HG02943 (cell line): ENCODE results near the gene IMMP2L.

Experiments used
- ATAC-seq: cut with Tn5 transposase; IDR thresholded peaks from one replicate; pipeline ENCODE4 v1.9.1; 2021; ENCODE audit warnings: mild to moderate bottlenecking, low read depth, moderate library complexity; ENCODE audit not compliant: unreplicated experiment

Gene IMMP2L

DNA sequence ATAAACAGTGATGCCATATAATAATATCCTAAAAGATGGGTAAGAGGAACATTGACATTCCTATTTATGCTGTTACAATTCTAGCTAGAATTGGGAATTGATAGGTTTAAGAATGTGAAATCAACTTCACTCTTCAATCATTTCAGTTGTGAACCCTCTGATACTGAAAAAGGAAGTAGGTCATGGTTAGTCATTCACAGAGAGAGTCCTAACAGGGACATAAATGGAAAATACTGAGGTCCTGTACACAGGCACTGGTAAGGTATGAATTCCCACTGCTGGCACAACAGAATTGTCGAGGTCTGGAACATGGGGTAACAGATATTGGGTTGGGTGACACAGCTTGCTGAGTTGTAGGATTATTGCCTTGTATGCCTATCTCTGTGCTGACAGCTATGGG lies 760.8 kb downstream of the IMMP2L start:
- ATAC-seq = peak; percentile 66

DNA sequence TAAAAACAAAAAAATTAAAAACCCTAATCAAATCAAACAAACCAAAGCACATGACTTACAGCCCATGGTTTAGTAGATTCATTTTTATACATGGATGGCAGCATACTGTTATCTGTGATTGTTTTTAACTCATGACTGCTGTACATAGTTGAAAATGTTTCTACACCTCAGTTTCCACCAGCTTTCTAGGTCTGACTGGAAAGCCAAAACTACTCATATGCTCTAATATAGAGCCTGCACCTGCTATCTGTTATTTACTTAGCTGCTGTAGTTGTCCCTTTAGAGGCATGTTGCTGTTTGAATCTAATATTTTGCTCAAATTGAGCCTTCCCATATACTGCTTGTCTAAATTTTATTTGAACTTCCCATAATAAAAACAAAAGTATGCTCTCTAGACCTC lies 761.3 kb downstream of the IMMP2L start:
- no peak for ATAC-seq

DNA sequence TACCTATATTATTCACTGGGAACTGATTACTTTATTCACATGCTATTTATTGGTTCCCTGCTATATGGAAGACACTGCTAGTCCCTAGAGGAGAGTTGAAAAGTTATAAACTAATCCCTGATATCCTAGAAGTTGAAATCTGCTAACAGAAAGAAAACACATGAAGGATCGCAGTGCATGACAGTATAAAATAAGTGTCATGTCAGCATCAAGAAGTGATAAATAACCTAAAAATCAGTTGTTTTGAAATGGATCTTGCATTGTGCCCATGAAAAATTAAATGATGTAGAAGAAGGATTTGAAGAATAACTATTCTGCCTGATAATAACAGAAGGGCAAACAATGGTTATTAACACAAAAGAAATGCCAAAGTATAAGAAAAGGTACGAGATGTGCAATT lies 764.6 kb downstream of the IMMP2L start:
- no peak for ATAC-seq

DNA sequence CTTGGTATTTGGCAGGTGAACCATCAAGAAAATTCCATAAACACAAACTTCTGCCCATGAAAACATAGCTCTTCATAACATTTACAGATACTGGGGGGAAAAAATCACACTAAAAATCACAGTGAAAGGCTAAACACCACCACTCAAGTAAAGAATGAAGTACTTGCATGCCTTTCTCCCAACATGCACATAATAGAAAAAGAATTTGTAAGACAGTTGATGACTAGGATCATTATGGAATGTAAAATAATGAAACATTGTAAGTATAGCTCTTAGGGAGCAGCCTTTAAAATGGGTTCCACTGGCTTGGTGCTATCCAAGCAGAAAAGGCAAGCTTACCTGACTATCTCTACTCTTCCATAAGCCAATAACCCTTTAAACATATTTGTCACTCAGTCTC lies 771.3 kb downstream of the IMMP2L start:
- no peak for ATAC-seq

DNA sequence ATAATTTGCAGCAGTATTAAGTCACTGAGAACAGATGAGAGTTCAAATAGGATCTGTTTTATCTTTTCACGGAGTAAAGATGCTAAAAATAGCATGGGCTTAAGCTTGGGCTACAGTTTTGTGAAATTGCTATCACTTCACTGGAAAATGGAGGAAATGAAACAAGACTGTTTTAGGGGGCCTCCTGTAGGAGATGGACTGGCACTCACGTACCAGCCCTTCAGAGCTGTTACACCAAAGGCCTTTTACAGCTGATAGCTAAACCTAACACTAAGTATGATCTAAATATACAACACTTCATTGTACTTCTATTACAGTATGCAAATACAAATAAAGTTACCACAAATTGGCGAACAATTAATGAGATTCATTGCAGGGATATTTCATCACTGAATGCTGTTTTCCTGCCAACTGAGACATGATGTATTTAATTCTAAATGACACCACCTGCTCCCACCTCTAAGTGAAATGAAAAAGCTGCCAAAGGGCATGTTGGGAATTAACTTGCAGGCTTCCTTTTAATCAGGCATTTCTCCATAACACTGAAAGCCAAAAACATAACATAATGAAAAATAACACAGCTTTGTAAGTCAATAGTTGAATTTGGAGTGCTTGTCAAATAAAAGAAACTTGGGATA lies 775.8 kb downstream of the IMMP2L start:
- ATAC-seq = no peak

DNA sequence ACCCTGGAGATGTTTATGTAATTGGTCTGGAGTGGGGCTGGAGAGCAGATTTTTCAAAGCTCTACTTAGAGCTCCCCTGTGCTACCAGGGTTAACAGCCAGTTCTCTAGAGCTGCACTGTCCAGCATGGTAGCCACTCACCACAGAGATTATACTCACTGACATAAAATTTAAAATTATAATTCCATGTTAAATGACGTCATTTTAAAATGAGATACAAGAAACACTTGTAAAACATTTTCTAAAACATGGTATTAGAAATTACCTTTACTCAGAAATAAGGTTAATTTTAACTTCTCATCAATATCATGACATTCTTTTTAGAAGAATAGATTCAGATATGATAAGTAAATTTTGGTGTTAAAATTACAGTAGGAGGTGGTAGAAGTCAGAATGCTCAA lies 777.5 kb downstream of the IMMP2L start:
- ATAC-seq = no peak

DNA sequence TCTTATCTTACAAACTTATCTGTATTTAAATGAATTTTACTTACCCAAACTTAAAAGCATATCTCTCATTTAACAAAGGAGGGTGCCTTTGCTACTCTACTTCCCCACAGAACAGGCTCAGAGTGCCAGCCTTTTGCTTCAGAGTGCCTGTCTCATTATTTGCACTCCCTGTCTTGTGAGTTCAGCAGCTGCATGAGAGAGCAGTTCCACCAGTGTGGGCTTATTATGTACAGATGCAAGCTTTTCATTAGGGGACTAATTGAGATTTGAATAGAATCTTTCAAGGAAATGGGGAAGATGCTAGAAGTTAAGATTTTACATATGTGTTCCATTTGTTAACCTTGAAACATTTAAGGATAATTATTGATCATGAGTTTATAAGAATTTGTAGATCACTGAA lies 781.6 kb downstream of the IMMP2L start:
- ATAC-seq = no peak

DNA sequence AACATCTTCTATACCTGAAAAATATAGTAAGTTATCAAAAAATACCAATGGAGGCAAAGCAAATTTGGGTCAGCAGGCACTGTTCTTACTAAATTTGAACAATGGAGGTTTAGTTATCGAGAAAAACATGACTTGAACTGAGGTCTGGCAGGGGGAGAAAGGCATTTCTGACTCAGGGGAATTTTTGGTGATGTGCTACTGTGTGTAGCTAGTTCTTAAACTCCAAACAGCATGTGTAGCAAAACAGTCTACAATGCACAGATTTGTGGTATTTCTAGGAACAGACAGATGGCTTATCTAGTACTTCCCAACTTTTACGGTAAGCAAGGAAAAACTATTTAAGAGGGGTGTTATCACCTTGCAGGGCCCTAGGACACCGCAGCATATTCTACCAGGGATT lies 783.0 kb downstream of the IMMP2L start:
- no peak for ATAC-seq

DNA sequence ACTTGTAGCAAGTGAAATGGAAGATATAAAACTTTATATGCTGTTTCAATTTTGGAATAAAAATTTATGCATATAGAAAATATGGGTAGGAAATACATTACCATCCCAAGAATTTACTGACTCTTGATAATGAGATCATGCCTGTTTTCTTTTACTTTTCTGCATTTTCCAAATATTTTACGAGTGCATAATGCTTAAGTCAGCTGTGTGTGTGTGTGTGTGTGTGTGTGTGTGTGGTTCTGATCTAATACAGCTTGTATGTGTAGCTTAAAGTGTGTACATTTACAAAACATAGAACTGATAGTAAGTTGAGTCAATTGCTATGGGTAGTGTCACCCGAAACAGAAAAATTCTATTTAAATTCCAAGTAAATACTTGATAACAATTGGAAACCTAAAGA lies 787.2 kb downstream of the IMMP2L start:
- ATAC-seq = no peak

DNA sequence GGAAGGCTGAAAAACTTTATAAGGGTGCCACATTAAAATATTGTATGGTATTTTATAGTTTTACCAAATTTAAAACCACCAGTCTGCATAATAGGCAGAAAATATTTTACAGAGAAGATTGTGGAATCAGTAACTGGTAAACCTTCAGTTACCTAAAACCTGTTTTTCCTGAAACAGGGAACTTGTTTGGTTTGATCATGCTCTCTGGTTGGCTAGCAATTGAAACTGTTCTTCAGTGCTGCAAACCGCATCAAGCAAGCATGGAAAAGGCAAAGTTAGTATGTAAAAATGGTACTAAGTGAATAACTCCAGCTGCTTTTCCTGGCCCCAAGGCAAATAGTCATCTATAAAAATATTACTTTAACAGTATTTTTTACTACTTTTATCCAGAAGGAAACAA lies 788.2 kb downstream of the IMMP2L start:
- ATAC-seq = no peak

DNA sequence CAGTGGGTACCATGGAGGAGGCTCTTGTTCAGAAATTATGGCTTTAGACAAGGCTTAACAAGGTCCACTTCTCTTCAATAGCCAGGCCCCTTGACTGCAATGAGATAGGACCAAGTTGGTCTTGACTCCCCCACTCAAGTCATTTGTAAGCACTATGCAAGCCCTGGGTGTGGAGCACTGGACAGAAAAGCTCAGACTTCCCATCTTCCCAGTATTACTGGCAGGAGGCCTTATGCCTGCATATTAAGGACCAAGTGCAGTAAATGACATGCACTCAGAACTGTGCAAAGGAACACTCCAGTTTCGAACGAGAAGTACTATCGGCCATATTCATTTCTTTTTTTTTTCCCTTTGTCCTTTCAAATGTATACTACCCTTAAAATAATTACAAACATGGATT lies 789.7 kb downstream of the IMMP2L start:
- ATAC-seq = no peak

DNA sequence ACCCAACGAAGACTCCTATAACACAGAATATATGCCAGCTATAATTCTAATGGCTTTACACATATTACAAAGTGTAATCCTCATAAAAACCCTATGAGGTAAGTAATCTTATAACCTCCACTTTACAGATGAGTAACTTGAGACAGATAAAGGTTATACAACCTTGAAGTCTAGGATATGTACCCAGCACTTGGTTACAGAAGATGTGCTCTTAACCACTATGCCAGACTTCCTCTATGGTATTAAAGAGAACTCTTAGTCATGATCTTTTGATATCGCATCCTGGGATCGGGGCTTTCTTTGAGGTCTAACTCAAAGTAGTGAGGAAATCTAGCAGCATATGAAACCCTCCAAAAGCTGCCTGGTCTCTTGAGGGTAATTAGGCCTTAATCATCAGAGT lies 790.6 kb downstream of the IMMP2L start:
- no peak for ATAC-seq

DNA sequence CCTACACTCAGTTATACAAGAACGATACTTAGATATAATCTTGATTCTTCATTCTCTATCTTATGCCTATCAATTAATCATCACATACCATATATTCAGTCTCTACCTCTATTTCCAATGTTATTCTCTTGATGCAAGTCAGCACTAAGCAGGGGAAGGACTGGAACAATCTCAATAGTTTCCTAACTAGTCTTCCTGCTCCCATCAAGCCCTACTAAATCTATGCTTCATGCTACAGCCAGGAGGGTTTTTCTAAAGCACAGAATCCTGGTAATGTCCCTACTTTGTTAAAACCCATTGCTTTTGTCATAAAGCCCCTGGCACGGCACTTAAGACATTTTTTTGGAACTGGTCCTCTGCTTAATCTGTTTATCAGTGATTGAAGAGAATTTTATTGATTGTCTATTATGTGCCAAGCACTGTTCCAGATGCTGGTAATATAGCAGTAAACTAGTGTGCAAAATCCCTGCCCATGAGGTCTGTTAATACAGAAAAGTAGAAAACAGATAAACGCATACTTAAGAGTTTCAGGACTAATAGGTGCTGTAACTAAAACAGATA lies 794.7 kb downstream of the IMMP2L start:
- no peak for ATAC-seq

DNA sequence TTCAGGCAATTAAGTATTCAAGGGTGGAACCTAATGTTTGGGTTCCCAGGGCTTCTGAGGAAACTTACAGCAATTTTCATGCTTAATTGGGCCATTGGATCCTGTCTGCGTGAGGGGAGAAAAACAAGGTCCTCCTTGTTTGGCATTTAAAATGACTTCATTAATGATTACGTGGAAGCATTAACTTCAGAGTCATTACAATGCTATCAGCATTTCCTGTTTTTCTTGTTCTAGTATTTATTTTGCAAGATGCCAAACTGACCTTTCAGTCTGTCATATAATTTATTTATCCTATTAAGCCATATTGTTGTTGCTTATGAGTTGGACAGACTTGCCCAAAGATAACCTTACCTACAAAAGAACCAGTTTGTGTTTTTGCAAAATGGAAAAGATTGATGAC lies 795.4 kb downstream of the IMMP2L start:
- ATAC-seq = no peak

DNA sequence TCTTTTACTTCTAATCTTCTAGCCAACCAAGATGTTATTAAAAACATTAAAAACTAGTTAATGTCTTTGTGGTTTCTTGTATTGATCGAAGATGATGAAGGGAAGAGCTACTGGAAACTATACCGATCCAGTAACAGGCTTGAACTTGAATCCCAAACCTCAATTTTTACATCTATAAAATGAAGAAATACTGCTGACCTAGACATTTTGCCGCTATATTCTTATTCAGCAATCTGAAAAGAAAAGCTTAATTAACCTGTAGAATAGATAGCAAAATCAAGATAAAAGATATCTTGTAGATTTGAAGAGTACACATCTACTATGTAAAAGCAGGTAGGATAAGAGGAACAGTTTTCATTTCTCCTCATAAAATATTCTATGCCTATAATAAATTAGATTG lies 797.4 kb downstream of the IMMP2L start:
- ATAC-seq = no peak

DNA sequence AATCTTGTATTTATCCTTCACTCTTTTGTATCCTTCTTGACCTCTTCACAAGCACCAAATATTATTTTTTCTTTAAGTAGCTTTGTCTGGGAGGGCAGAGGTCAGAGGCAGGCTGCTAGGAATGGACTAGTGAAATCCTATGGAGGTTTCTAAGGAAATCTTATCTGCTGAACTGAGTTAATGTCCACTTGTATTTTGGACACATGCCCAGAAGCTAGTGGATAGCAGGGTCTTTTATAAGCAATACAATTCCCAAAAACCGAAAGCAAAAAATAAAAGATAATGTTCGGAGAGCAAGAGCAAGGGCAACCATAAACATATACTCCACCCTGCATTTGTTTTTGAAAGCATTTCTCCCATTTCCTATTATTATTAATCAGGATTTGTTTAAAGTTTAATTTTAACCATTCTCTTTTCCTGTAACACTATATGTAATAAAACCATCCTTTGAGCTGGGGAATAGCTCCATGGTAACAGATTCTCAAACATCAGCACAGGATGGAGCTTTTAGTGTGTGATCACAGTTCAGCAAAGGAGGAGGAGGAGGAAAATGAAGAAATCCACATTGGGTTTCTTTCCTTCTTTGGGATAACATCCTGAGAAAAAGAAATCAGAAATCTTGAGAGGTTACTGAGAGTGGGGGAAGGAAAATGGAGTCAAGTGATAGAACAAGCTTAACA lies 799.6 kb downstream of the IMMP2L start:
- no peak for ATAC-seq

DNA sequence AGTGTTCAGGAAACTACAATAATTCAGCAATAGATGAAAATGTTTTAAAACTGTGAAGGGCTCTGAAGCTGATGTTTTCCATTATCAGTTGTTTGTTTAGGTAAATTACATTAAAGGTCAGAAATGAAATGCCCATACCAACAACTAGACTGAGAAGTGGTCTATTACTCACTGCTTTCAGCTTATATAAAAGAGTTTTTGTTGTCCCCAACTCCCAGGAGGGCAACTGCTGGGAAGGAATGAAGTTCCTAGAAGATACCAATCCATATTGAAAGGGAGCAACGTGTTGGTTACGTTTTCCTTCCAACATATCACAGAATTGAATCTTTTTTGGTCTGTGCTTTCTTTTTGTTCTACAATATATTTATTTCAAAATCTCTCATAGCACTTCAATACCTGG lies 802.0 kb downstream of the IMMP2L start:
- ATAC-seq = no peak

DNA sequence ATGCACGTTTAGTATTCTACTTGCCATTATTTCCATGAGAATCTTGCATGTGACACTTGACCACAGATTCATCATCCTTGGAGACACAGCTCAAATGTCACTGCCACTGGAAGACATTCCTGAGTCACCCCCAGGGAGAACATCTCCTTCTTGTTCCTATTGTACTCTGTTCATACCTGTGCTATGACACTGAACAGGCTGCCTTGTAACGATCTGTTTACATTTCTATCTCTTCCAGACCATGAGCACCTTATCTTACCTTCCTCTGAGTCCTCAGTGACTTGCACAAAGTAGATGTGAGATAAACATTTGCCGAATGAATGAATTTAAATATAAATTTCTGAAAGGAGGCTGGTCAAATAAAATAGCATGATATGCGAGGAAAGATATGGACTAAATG lies 803.2 kb downstream of the IMMP2L start:
- no peak for ATAC-seq

DNA sequence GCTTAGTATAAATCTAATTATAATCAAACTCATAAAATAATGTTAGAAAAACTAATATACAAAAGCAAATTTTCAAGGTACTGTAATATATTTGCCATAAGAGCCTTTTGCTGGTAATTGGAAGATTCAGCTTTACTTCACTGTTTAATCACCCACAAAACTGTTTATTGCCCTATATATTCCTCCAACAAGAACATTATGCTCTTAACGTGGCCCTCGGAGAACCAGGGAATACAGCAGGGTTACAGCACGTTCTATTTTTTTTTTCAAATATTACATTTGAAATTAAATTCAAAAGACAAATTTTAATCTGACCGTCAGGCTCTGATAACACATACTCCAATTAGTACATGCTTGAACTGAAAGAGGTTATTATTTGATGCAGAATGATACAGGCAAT lies 807.6 kb downstream of the IMMP2L start:
- ATAC-seq = no peak

DNA sequence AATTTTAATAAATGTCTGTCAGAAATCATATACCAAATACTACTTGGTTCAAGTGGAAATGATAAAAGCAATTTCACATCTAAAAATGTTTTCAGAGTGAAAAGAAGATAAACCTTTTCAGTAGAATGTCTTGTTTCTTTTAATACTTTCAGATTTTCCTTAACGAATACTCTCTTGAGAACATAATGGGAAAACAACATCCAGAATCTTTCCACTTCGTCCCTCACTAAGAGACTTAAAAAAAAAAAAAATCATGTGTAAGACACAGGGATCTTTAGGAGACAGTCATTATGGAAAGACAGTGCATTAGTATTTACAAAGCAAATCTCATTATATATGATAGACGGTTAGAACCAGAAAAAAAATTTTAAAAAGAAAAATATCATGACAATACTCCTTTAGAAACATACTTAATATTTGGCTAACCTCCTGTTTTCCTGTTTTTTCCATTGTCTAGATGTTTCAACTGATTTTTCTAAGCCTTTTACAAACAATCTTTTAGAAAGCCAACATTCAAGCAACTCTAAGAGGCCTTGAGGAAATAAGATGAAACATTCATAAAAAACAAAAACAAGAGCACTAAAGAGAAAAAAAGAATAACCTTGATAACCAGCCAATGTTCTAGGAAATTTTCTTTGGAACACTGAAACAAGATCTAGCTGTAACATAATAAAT lies 811.2 kb downstream of the IMMP2L start:
- no peak for ATAC-seq

DNA sequence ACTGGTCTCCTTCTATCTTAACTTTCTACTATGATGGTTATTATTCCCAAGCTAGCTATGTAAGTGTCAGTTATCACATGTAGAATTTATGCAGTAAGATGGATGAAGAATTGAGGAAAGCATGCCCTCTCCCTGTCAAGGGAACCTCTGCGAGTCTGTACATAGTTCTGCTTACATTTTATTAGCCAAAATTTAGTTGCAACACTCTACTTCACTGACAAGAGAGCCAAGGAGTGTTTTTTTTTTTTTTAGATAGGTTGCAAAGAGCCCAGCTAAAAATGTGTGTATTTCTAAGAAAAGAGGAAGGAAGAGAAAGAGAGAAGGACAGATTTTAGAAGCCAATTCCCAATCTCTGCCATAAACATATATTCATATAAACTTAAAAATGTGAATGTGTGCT lies 829.1 kb downstream of the IMMP2L start:
- ATAC-seq = no peak

DNA sequence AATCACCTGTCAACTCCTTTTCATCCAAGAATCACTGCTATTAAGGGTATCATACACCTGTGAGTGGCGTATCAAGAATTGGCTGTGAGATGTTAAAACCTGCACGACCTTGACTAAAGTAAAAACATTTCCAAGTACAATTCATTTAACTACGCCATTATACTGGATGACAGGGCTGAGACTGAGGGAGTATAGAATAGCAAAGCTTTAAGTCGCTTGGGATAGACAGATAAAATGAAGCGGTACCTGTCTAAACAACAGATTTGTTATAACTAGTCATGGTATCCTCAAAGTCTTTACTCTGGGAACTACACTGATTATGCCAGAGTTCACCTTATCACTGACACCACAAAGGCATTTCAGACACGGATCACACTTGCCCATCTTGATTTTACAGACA lies 837.5 kb downstream of the IMMP2L start:
- no peak for ATAC-seq
